Endothelial cell of umbilical vein (primary cell): ENCODE results near the gene VAMP7. TPM values are rescaled to one million over a fixed set of nuclear protein-coding genes. Genes with fewer than 3 reads are reported as not detected.
"Not testable (repeated sequence)": the region's sequence is repeated elsewhere in the genome, so short reads cannot be mapped to it uniquely, and the experiment has no call there.

ENCODE experiments used
- BruUV-seq: library from RNA; stranded (reverse); fragments of 400-500 nt; replicated peaks from 2 replicates; lab custom pipeline; 2021; lab: Mats Ljungman, UMichigan
- CTCF ChIA-PET: fragments of 300-600, 350-600 bp; sonication (Branson Sonifier 250); formaldehyde crosslinking; loops from one replicate; lab custom pipeline; 2021; ENCODE audit warnings: antibody characterized with exemption, inconsistent platforms; lab: Charles Lee
- POLR2A ChIA-PET: fragments of 300-600, 350-600 bp; sonication (Branson Sonifier 250); formaldehyde crosslinking; loops from one replicate; lab custom pipeline; 2021; ENCODE audit warnings: antibody characterized with exemption, inconsistent platforms; lab: Charles Lee
- DNase-seq: peaks from one replicate; pipeline ENCODE4 v3.0.0-alpha.2; 2011; ENCODE audit warnings: low read depth, low spot score
- FAIRE-seq: peaks from 2 replicates; lab custom pipeline; 2011; peaks lifted over from hg19 to GRCh38; lab: Jason Lieb, UNC
- H2AFZ ChIP-seq: 2 replicates; pipeline ENCODE4 v1.6.0; 2012; ENCODE audit warnings: low read depth, low read length, control low read depth, inconsistent platforms
- H3K27ac ChIP-seq: 2 replicates; pipeline ENCODE4 v1.5.1; 2011; ENCODE audit warnings: low read depth, mild to moderate bottlenecking, control low read depth, low read length, moderate library complexity; ENCODE audit not compliant: insufficient read depth
- H3K27me3 ChIP-seq, 2 experiments: 2 replicates each; pipeline versions ENCODE4 v1.6.0 to v1.6.1; 2011; ENCODE audit warnings: low read length in 2 of 2, mixed read lengths in 1 of 2; ENCODE audit not compliant: control insufficient read depth in 2 of 2, insufficient read depth in 2 of 2
- H3K36me3 ChIP-seq, 2 experiments: 2 replicates in 1 of 2; 3 replicates in 1 of 2; pipeline ENCODE4 v1.5.1; 2011; ENCODE audit warnings: low read length in 2 of 2, mild to moderate bottlenecking in 1 of 2, moderate library complexity in 1 of 2; ENCODE audit not compliant: control insufficient read depth in 2 of 2, insufficient read depth in 2 of 2; ENCODE audit errors: extremely low read depth in 1 of 2
- H3K4me1 ChIP-seq: 3 replicates; pipeline ENCODE4 v1.5.1; 2011; ENCODE audit warnings: mild to moderate bottlenecking, low read length; ENCODE audit not compliant: control insufficient read depth, insufficient read depth; ENCODE audit errors: extremely low read depth
- H3K4me2 ChIP-seq: 2 replicates; pipeline ENCODE4 v1.6.1; 2011; ENCODE audit warnings: low read length, control low read depth, mixed read lengths; ENCODE audit not compliant: insufficient read depth
- H3K4me3 ChIP-seq, 3 experiments: fragments of 200-600 bp in 1 of 3; sonication (generic), shearing (Covaris generic) in 1 of 3; replicated peaks in 1 of 3; 2 replicates each; pipeline ENCODE4 v1.5.1; 2011 to 2016; ENCODE audit warnings: control low read depth in 3 of 3, low read length in 3 of 3, mild to moderate bottlenecking in 2 of 3, inconsistent platforms in 1 of 3, low read depth in 1 of 3, moderate library complexity in 1 of 3; ENCODE audit not compliant: insufficient read depth in 1 of 3
- H3K79me2 ChIP-seq: 2 replicates; pipeline ENCODE4 v1.6.0; 2012; ENCODE audit warnings: low read length, inconsistent platforms; ENCODE audit not compliant: control insufficient read depth, insufficient read depth
- H3K9ac ChIP-seq: replicated peaks from 2 replicates; pipeline ENCODE3; 2011; ENCODE audit warnings: low read length, control low read depth; ENCODE audit not compliant: insufficient read depth; ENCODE audit errors: extremely low read depth
- H3K9me1 ChIP-seq: replicated peaks from 3 replicates; pipeline ENCODE4 v1.6.0; 2011; ENCODE audit warnings: mild to moderate bottlenecking, low read length; ENCODE audit not compliant: control insufficient read depth, insufficient read depth; ENCODE audit errors: extremely low read depth
- H3K9me3 ChIP-seq: replicated peaks from 2 replicates; pipeline ENCODE4 v1.5.1; 2012; ENCODE audit warnings: low read length, inconsistent platforms; ENCODE audit not compliant: control insufficient read depth, insufficient read depth
- H4K20me1 ChIP-seq: replicated peaks from 2 replicates; pipeline ENCODE3; 2011; ENCODE audit warnings: mild to moderate bottlenecking, low read length; ENCODE audit not compliant: control insufficient read depth, insufficient read depth; ENCODE audit errors: extremely low read depth
- EZH2 ChIP-seq: IDR thresholded peaks from 2 replicates; pipeline ENCODE4 v1.6.1; 2012; ENCODE audit warnings: borderline replicate concordance, low read depth, mild to moderate bottlenecking, moderate library complexity, low read length, inconsistent platforms; ENCODE audit not compliant: severe bottlenecking
- FOS ChIP-seq: IDR thresholded peaks from 2 replicates; pipeline ENCODE4 v1.6.1; 2011; ENCODE audit warnings: mild to moderate bottlenecking, low read length, moderate library complexity, borderline replicate concordance; ENCODE audit not compliant: insufficient read depth
- GATA2 ChIP-seq: IDR thresholded peaks from 2 replicates; pipeline ENCODE4 v1.7.0; 2011; ENCODE audit warnings: low read depth, mild to moderate bottlenecking, moderate library complexity, mixed read lengths, low read length; ENCODE audit not compliant: insufficient read length, insufficient read depth
- JUN ChIP-seq: IDR thresholded peaks from 2 replicates; pipeline ENCODE4 v1.6.1; 2011; ENCODE audit warnings: borderline replicate concordance, low read depth; ENCODE audit not compliant: insufficient read length, insufficient read depth
- POLR2A ChIP-seq: IDR thresholded peaks from 2 replicates; pipeline ENCODE4 v1.6.1; 2012; ENCODE audit warnings: low read depth, mild to moderate bottlenecking, control low read depth, low read length
- POLR2AphosphoS5 ChIP-seq: IDR thresholded peaks from 2 replicates; pipeline ENCODE4 v1.6.1; 2012; ENCODE audit warnings: low read depth, mild to moderate bottlenecking, control low read depth, low read length, moderate library complexity; ENCODE audit not compliant: insufficient read depth
- dilution Hi-C: fragments of 300-500 bp; cut with MboI; formaldehyde crosslinking; loops from one replicate; pipeline ENCODE4 v1.15.0; 2019; ENCODE audit warnings: low sequenced_read_pairs; ENCODE audit not compliant: extremely low pct_ligation_motif_present
- intact Hi-C: fragments of 100-400 bp; cut with micrococcal nuclease; formaldehyde crosslinking; loops from one replicate; pipeline ENCODE4 v1.10.0; 2022
- polyA plus RNA-seq, 4 experiments: library from polyadenylated mRNA; depleted of rRNA in 3 of 4; stranded (reverse) in 3 of 4; unstranded in 1 of 4; fragments of >200 nt; gene quantifications; 2 replicates each; pipeline versions ENCODE4 v1.2.1 to v1.2.3, GENCODE V29; 2011 to 2012; ENCODE audit warnings: missing spikeins in 1 of 4
- total RNA-seq: library from RNA; stranded (reverse); gene quantifications from 2 replicates; pipeline ENCODE4 v1.2.3, GENCODE V29; 2021

The VAMP7 gene
- total and polyA plus RNA-seq, 2 donors (not counting 3 experiments of a cell fraction or from before 2014, with no cell fraction given): 20.1 to 36.8 TPM

DNA sequence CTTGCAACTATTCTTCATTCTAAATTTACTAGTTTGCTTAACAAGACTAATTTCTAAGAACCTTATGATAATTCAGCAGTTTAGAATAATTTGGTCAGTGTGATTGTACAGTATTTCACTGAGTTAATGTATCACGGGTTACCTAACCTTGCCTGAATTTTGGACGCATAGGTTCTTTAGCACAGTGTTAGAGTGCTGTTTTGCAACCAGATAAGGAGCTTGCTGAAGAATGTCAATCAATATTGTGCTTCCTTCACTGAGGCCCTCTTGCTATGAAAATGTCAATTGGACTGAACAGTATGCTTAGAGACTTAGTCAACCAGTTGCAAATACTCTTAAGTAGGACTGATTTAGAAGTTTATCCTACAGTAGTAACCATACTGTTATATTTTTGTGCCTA is 19.6 kb downstream of the VAMP7 start:
- BruUV-seq: no TSS peak
- Histone ChIP-seq H3K4me3 (no peak overlapping the region), H3K79me2 (no peaks in the 10 kb centered on the region), H3K9me1 (no peaks in the 10 kb centered on the region), H3K4me2 (no peak overlapping the region), H3K9me3 (no peaks in the 10 kb centered on the region), H4K20me1 (no peaks in the 10 kb centered on the region), H3K4me1 (no peaks in the 10 kb centered on the region), H2AFZ (no peak overlapping the region), H3K27ac (no peak overlapping the region), H3K27me3 (no peaks in the 10 kb centered on the region), H3K9ac (no peak overlapping the region), H3K36me3 (peaks cover 0 to 2% of the 10 kb centered on the region in 2 experiments)
- ChIA-PET CTCF (no interaction called here), POLR2A (no interaction called here)
- TF ChIP-seq FOS: no peak
- no peak for TF ChIP-seq JUN
- no peak for TF ChIP-seq GATA2
- no peak for TF ChIP-seq EZH2
- no peak for TF ChIP-seq POLR2AphosphoS5
- TF ChIP-seq POLR2A: no peak
- no peak for DNase-seq
- intact Hi-C loops (no loop called here), dilution Hi-C loops (no loop called here)
- FAIRE-seq: no peak

- H3K79me2 ChIP-seq, DNase-seq, H3K4me2 ChIP-seq, H3K9me3 ChIP-seq, POLR2A ChIA-PET, H3K4me1 ChIP-seq, intact Hi-C loops, H3K9me1 ChIP-seq, CTCF ChIA-PET, H4K20me1 ChIP-seq, FAIRE-seq, H3K4me3 ChIP-seq, H3K27ac ChIP-seq, BruUV-seq, H3K27me3 ChIP-seq, H3K36me3 ChIP-seq, H2AFZ ChIP-seq, dilution Hi-C loops, H3K9ac ChIP-seq: not testable (repeated sequence)
Observed at GRCh38 chrX:155907661-155908060, 26.5 kb downstream of the VAMP7 start.
